Loucy (cell line): ENCODE results near the gene MGRN1.

Experiments
- EZH2phosphoT487 ChIP-seq: fragments of 200-600 bp; IDR thresholded peaks from 2 replicates; pipeline ENCODE4 v1.6.1; 2018; ENCODE audit warnings: antibody characterized with exemption, mild to moderate bottlenecking, moderate library complexity, borderline replicate concordance
- TF ChIP-seq, protein P1 (sequence below): fragments of 200-600 bp; sonication (generic); conservative IDR thresholded peaks from 2 replicates; pipeline ENCODE4 v1.5.1; 2014; ENCODE audit warnings: mild to moderate bottlenecking, antibody characterized with exemption, low read length

- TF ChIP-seq, protein P1, sequence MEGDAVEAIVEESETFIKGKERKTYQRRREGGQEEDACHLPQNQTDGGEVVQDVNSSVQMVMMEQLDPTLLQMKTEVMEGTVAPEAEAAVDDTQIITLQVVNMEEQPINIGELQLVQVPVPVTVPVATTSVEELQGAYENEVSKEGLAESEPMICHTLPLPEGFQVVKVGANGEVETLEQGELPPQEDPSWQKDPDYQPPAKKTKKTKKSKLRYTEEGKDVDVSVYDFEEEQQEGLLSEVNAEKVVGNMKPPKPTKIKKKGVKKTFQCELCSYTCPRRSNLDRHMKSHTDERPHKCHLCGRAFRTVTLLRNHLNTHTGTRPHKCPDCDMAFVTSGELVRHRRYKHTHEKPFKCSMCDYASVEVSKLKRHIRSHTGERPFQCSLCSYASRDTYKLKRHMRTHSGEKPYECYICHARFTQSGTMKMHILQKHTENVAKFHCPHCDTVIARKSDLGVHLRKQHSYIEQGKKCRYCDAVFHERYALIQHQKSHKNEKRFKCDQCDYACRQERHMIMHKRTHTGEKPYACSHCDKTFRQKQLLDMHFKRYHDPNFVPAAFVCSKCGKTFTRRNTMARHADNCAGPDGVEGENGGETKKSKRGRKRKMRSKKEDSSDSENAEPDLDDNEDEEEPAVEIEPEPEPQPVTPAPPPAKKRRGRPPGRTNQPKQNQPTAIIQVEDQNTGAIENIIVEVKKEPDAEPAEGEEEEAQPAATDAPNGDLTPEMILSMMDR = no peak
- no peak for TF ChIP-seq EZH2phosphoT487
These were observed 70.2 kb downstream of the MGRN1 start for GRCh38 chr16:4694642-4695451.
